Stimulated activated CD8-positive, alpha-beta memory T cell treated with anti-CD3 and anti-CD28 coated beads, Interleukin-2, amount 100 ng/mL, for 1 hour (primary cell): Measurements from ENCODE around the gene SCD5.

Experiments
- DNase-seq, 2 donors: peaks; one replicate each; pipeline ENCODE4 v3.0.0-alpha.2; 2020; ENCODE audit warnings: low read depth in 2 of 2

SCD5 gene

GRCh38 chr4:82691431-82691830 lies 107.2 kb downstream of the SCD5 start:
- no peak for DNase-seq

- DNase-seq, result no peak
These were observed 110.4 kb downstream of the SCD5 start for GRCh38 chr4:82688091-82688795.

GRCh38 chr4:82687531-82687930 lies 111.1 kb downstream of the SCD5 start:
- no peak for DNase-seq

DNA sequence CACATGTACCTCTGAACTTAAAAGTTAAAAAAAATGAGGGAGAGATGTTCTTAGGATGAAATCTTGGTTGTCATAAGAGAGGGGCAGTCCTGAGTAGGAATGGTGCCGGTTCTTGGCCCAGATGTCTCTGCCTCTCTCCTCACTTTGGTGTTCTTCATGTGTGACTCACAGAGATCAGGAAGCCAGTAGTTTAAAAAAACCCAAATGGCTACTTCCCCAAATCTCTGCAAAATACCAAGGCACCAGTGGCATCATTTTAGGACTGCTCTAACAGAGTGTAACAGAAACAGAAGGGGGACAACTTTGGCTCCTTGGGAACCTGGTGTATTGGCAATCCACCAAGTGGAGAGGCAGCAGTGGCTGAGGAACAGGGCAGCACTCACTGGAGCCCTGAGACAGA lies 116.8 kb downstream of the SCD5 start:
- DNase-seq, result no peak

GRCh38 chr4:82680834-82681233 lies 117.8 kb downstream of the SCD5 start:
- DNase-seq, result no peak

GRCh38 chr4:82679531-82679930 lies 119.1 kb downstream of the SCD5 start:
- no peak for DNase-seq

GRCh38 chr4:82678051-82678450 lies 120.5 kb downstream of the SCD5 start:
- no peak for DNase-seq

GRCh38 chr4:82677327-82677726 lies 121.3 kb downstream of the SCD5 start:
- no peak for DNase-seq

GRCh38 chr4:82667761-82668480 lies 130.7 kb downstream of the SCD5 start:
- DNase-seq, result no peak

DNA sequence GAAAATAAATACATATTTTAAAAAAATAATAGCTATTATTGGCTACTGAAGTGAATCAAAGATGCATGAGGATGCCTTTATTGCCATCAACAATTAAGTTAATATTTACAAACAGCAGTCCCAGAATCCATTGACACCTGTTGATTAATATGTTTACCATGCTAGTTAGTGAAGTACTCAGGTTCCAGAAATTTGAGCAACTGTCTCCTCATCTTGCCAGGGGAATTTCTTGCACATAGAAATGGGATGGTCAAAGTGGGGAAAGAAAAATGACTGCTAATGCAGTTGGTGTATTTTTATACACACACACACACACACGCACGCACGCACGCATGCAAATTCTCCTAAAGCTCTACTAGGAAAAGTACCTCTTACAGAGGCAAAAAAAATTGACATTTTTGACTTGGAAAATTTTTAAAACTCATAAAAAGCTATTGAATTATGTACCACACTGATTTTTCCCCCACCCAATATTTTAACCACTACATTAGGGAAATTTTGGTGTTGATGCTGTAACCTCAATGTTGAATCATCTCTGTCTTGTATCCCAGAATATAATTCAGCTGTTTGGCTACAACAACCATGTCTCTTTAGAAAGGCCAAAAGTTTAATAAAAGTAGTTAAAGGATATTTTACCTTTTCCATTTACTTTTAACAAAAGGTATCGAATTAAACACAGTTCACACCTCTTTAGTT lies 131.5 kb downstream of the SCD5 start:
- DNase-seq, result no peak

- DNase-seq, result no peak
These were observed 137.2 kb downstream of the SCD5 start for GRCh38 chr4:82661181-82661992.

DNA sequence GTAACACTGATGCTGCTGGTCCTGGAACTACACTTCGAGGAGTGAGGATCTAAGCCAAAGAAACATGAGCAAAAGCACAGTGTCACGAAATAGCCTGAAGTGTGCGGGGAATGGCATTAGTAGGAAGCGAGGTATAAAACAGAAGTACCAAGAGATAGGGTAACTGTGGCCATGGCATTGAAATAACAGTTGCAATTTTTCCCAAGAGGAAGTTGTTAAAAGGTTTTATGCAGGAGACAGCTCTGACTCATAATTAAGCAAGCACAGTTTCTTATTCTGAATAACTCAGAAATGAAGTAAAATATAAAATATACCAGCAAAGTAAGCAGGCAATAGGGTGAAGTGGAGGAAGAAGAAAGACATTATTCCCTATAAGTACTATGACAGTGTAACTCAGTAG lies 146.5 kb downstream of the SCD5 start:
- no peak for DNase-seq

GRCh38 chr4:82650868-82651267 lies 147.7 kb downstream of the SCD5 start:
- DNase-seq, result no peak

- DNase-seq, result no peak
These were observed 150.2 kb downstream of the SCD5 start for GRCh38 chr4:82648356-82648755.

GRCh38 chr4:82645936-82646565 lies 152.5 kb downstream of the SCD5 start:
- DNase-seq, result no peak

GRCh38 chr4:82644734-82645126 lies 153.9 kb downstream of the SCD5 start:
- no peak for DNase-seq

- DNase-seq, result no peak
These were observed 154.4 kb downstream of the SCD5 start for GRCh38 chr4:82643994-82644733.

DNA sequence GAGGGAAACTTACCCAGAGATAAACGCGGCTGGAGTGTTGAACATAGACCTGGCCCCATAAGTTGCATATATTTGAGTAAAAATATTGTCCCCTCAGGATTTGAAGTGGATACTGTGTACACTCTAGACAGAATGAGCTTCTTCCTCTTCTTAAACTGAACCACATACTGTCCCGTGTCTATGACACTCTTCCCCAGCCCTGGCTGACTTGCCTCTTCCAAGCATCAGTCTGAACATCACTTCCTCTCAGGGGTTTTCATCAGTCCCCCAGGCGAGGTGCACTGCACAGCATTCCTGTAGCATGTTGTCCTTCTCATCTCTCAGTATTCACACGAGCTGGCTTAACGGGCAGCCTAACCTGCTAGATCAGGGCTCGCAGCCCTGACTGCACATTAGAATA lies 156.3 kb downstream of the SCD5 start:
- DNase-seq, result no peak

- DNase-seq, result no peak
These were observed 158.1 kb downstream of the SCD5 start for GRCh38 chr4:82640540-82640939.

DNA sequence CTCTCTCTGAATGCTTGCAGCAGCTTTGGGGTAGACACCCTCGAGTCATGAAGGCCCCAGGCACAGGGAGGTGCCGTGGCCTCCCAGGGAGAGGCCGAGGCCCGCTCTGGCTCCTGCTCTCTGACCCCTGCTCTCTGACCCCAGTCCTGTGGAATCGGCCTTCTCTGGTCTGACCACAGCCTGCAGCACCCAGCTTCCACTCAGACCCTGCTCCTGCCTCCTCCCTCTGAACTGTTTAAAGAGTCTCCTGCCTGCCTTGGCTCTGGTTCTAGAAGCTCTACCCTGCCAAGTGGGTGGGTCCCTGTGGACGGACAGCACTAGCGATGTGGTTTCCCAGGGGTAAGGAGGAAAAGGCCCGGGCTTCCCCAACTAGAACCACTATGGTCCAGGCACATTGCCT lies 158.6 kb downstream of the SCD5 start:
- DNase-seq, result no peak

DNA sequence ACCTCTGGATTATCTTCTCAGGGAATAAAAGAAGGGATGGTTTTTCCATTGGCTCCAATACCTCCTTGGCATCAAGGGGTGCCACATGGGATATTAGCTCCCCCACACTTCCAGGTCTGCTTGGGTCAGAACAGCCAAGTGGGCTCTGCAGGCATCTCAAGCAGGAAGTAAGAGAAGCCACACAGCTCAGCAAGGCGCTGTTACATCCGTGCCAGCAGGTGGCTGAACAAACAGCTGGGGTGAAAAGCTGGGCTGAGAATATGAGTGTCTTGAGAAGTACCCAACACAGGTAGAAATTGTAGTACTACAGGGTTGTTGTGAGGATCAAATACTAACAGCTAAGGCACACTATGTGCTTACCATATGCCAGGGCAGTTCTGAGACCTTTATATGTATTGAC lies 160.1 kb downstream of the SCD5 start:
- DNase-seq, result no peak
